Kidney epithelial cell (primary cell): ENCODE measurements around the gene LYZL1. TPM values are rescaled to one million over a fixed set of nuclear protein-coding genes. Genes with fewer than 3 reads are reported as not detected.

Source experiments
- DNase-seq: peaks from one replicate; pipeline ENCODE4 v3.0.0-alpha.2; 2010; ENCODE audit warnings: low read depth
- H3K27me3 ChIP-seq: 2 replicates; pipeline ENCODE4 v1.6.0; 2011; ENCODE audit warnings: low read length; ENCODE audit not compliant: control insufficient read depth, insufficient read depth
- H3K36me3 ChIP-seq: 2 replicates; pipeline ENCODE4 v1.5.1; 2011; ENCODE audit warnings: low read length; ENCODE audit not compliant: control insufficient read depth, insufficient read depth
- H3K4me3 ChIP-seq: 2 replicates; pipeline ENCODE4 v1.5.1; 2011; ENCODE audit warnings: low read depth, mild to moderate bottlenecking, control low read depth, low read length
- CTCF ChIP-seq: IDR thresholded peaks from 2 replicates; pipeline ENCODE4 v1.5.1; 2011; ENCODE audit warnings: mild to moderate bottlenecking, moderate library complexity, low read length, control low read depth, inconsistent platforms; ENCODE audit not compliant: insufficient read depth, poor library complexity, severe bottlenecking
- total RNA-seq: library from RNA; depleted of rRNA; stranded (reverse); fragments of >200 nt; gene quantifications from 2 replicates; pipeline ENCODE4 v1.2.3, GENCODE V29; 2015

Gene LYZL1
- total RNA-seq, 1 donor from 2014 or later: not detected

- H3K36me3 ChIP-seq: no peaks in the 10 kb centered on the region
- DNase-seq: no peak
- no peak overlapping the region for H3K4me3 ChIP-seq
- H3K27me3 ChIP-seq: no peaks in the 10 kb centered on the region
- no peak for TF ChIP-seq CTCF
Observed at GRCh38 chr10:29326299-29326698, 37.4 kb downstream of the LYZL1 start.

GRCh38 chr10:29326886-29327745 lies 38.2 kb downstream of the LYZL1 start:
- no peak overlapping the region for H3K4me3 ChIP-seq
- no peaks in the 10 kb centered on the region for H3K27me3 ChIP-seq
- H3K36me3 ChIP-seq: no peaks in the 10 kb centered on the region
- no peak for DNase-seq
- TF ChIP-seq CTCF: no peak

- H3K36me3 ChIP-seq: no peaks in the 10 kb centered on the region
- H3K4me3 ChIP-seq: no peak overlapping the region
- no peak for DNase-seq
- TF ChIP-seq CTCF: no peak
- no peaks in the 10 kb centered on the region for H3K27me3 ChIP-seq
Observed at GRCh38 chr10:29327746-29328102, 38.9 kb downstream of the LYZL1 start.

- no peak overlapping the region for H3K4me3 ChIP-seq
- no peaks in the 10 kb centered on the region for H3K36me3 ChIP-seq
- no peaks in the 10 kb centered on the region for H3K27me3 ChIP-seq
- no peak for TF ChIP-seq CTCF
- no peak for DNase-seq
Observed at GRCh38 chr10:29328983-29329382, 40.1 kb downstream of the LYZL1 start.

- no peak for DNase-seq
- TF ChIP-seq CTCF: no peak
- Histone ChIP-seq H3K36me3 (no peaks in the 10 kb centered on the region), H3K27me3 (no peaks in the 10 kb centered on the region), H3K4me3 (no peak overlapping the region)
Observed at GRCh38 chr10:29329420-29329819, 40.5 kb downstream of the LYZL1 start.
